AG10803 (cell line): ENCODE measurements around the gene ANKRD22.

Experiments
- DNase-seq: peaks from one replicate; pipeline ENCODE4 v3.0.0; 2010; ENCODE audit warnings: low read depth
- H3K4me3 ChIP-seq: 2 replicates; pipeline ENCODE4 v1.5.1; 2011; ENCODE audit warnings: mild to moderate bottlenecking, low read length, control low read depth
- CTCF ChIP-seq: conservative IDR thresholded peaks from 2 replicates; pipeline ENCODE4 v1.5.1; 2011; ENCODE audit warnings: mild to moderate bottlenecking, low read length, control low read depth, inconsistent platforms

Gene ANKRD22

GRCh38 chr10:88881922-88882645 lies 30.4 kb upstream of the ANKRD22 start:
- peak overlapping the region; percentile 84 for H3K4me3 ChIP-seq
- DNase-seq = no peak

GRCh38 chr10:88881320-88881719 lies 29.7 kb upstream of the ANKRD22 start:
- H3K4me3 ChIP-seq = peak overlapping the region; percentile 84
- TF ChIP-seq CTCF = no peak
- no peak for DNase-seq

More at GRCh38 chr10:88881922-88882645, 30.4 kb upstream of the ANKRD22 start:
- no peak for TF ChIP-seq CTCF

- no peak; the same call in 1 of the 2 replicates for TF ChIP-seq CTCF
- peak overlapping the region; percentile 84 for H3K4me3 ChIP-seq
- DNase-seq = peak; percentile 78
Observed at GRCh38 chr10:88880282-88881076, 28.8 kb upstream of the ANKRD22 start.

- no peak for DNase-seq
- H3K4me3 ChIP-seq = peak within 1 kb of the TSS; percentile 84
- no peak for TF ChIP-seq CTCF
Observed at GRCh38 chr10:88879534-88880281, 28.1 kb upstream of the ANKRD22 start, which contains the start of gene STAMBPL1. Gene STAMBPL1 (plus strand): TSS chr10:88880245. CDS start chr10:88901709, 21,464 bp downstream.

GRCh38 chr10:88877298-88877697 lies 25.7 kb upstream of the ANKRD22 start:
- DNase-seq = no peak
- no peak for TF ChIP-seq CTCF
- H3K4me3 ChIP-seq = no peak overlapping the region

- no peak for DNase-seq
- TF ChIP-seq CTCF = no peak
- no peak overlapping the region for H3K4me3 ChIP-seq
Observed at GRCh38 chr10:88875081-88875480, 23.4 kb upstream of the ANKRD22 start.
